Right renal pelvis (tissue), 4 donors: Measurements from ENCODE around the gene KIAA1549. TPM values are rescaled to one million over a fixed set of nuclear protein-coding genes. Genes with fewer than 3 reads are reported as not detected.

Experiments used
- polyA plus RNA-seq, 4 donors: library from polyadenylated mRNA; unstranded; fragments of 120-200 nt; gene quantifications; one replicate each; pipeline ENCODE4 v1.2.1, GENCODE V29; 2013; ENCODE audit not compliant: insufficient read length in 4 of 4

KIAA1549 gene
- polyA plus RNA-seq, 4 donors: 12.2 to 14.0 (median 13.5) TPM

Other genes starting within 250 kb of the KIAA1549 start
- 10 to 100 TPM; 44.4 to 49.6 (median 47.3) TPM for gene TMEM213, start 183.4 kb downstream of the KIAA1549 start, polyA plus RNA-seq
- 10 to 100 TPM; 67.5 to 80.5 (median 76.9) TPM for gene ATP6V0A4, start 183.2 kb downstream of the KIAA1549 start, polyA plus RNA-seq
- gene ZC3HAV1L, start 54.7 kb upstream of the KIAA1549 start, polyA plus RNA-seq: 10 to 100 TPM; 16.5 to 20.2 (median 18.1) TPM
- gene ZC3HAV1, start 128.3 kb upstream of the KIAA1549 start, polyA plus RNA-seq: 10 to 100 TPM; 17.4 to 23.8 (median 19.8) TPM
- gene UBN2, start 249.8 kb upstream of the KIAA1549 start, polyA plus RNA-seq: 10 to 100 TPM; 11.6 to 17.1 (median 12.5) TPM